SK-N-SH treated with all-trans-retinoic acid at 6 μM for 48 hours (cell line): Measurements from ENCODE around the gene UNKL.

Experiments used
- BACH2 ChIP-seq: fragments of 250-450 bp; sonication (Bioruptor Pico); IDR thresholded peaks from 2 replicates; pipeline ENCODE4 v1.9.0; 2021; ENCODE audit warnings: mild to moderate bottlenecking, borderline replicate concordance
- PATZ1 ChIP-seq: fragments of 250-450 bp; sonication (Bioruptor Pico); IDR thresholded peaks from 2 replicates; pipeline ENCODE4 v1.8.0; 2020; ENCODE audit warnings: mild to moderate bottlenecking, moderate library complexity, borderline replicate concordance

- TF ChIP-seq PATZ1, result no peak
- no peak for TF ChIP-seq BACH2 (CRISPR knock-in tag)
These were observed 16.4 kb upstream of the UNKL start, which contains the start of gene PERCC1 for GRCh38 chr16:1430759-1431496.
